K562 (cell line): Measurements from ENCODE around the gene IQGAP3. TPM values are rescaled to one million over a fixed set of nuclear protein-coding genes. Genes with fewer than 3 reads are reported as not detected.

Experiments
- ARHGAP35 ChIP-seq: fragments of 450-650 bp; IDR thresholded peaks from 2 replicates; pipeline ENCODE4 v1.6.1; 2018; ENCODE audit not compliant: partially characterized antibody
- CREM ChIP-seq: IDR thresholded peaks from 2 replicates; pipeline ENCODE4 v1.6.1; 2014; ENCODE audit warnings: antibody characterized with exemption, low read depth
- CTCFL ChIP-seq: IDR thresholded peaks from 2 replicates; pipeline ENCODE4 v1.6.1; 2011; ENCODE audit warnings: borderline replicate concordance, low read depth, mild to moderate bottlenecking, moderate library complexity, low read length; ENCODE audit not compliant: insufficient read depth, poor library complexity, severe bottlenecking
- E2F5 ChIP-seq: sonication (generic); formaldehyde crosslinking; IDR thresholded peaks from 2 replicates; pipeline ENCODE4 v1.8.0; 2022; ENCODE audit warnings: mild to moderate bottlenecking, missing genetic modification reagents
- EHMT2 ChIP-seq: fragments of 450-650 bp; IDR thresholded peaks from 2 replicates; pipeline ENCODE4 v1.6.1; 2018; ENCODE audit warnings: antibody characterized with exemption
- EZH2 ChIP-seq: IDR thresholded peaks from 2 replicates; pipeline ENCODE4 v1.6.1; 2012; ENCODE audit warnings: low read depth, mild to moderate bottlenecking, inconsistent platforms, low read length, borderline replicate concordance
- ILK ChIP-seq: fragments of 450-650 bp; IDR thresholded peaks from 2 replicates; pipeline ENCODE4 v1.6.1; 2016; ENCODE audit warnings: missing genetic modification characterization, low read depth, mild to moderate bottlenecking, missing compliant biosample characterization, moderate library complexity, borderline replicate concordance
- KLF6 ChIP-seq: fragments of 250-450 bp; sonication (Bioruptor Pico); IDR thresholded peaks from 2 replicates; pipeline ENCODE4 v1.4.0; 2020; ENCODE audit warnings: mild to moderate bottlenecking, moderate library complexity, borderline replicate concordance
- MAFG ChIP-seq: fragments of 450-650 bp; conservative IDR thresholded peaks from 2 replicates; pipeline ENCODE4 v1.6.1; 2016; ENCODE audit warnings: missing genetic modification characterization, missing compliant biosample characterization
- MITF ChIP-seq: IDR thresholded peaks from 2 replicates; pipeline ENCODE4 v1.6.1; 2014; ENCODE audit warnings: antibody characterized with exemption
- PATZ1 ChIP-seq: fragments of 250-450 bp; sonication (Bioruptor Pico); IDR thresholded peaks from 2 replicates; pipeline ENCODE4 v1.5.0; 2020; ENCODE audit warnings: mild to moderate bottlenecking, borderline replicate concordance
- POLR2A ChIP-seq: fragments of 450-650 bp; conservative IDR thresholded peaks from 2 replicates; pipeline ENCODE4 v1.6.1; 2016
- PURB ChIP-seq: sonication (generic); formaldehyde crosslinking; IDR thresholded peaks from 2 replicates; pipeline ENCODE4 v1.9.0; 2021; ENCODE audit warnings: low read depth, mild to moderate bottlenecking, missing genetic modification reagents
- RFX5 ChIP-seq: IDR thresholded peaks from 2 replicates; pipeline ENCODE4 v1.6.1; 2011; ENCODE audit warnings: low read depth, mild to moderate bottlenecking, improper control_type of control experiment, low read length
- SMARCB1 ChIP-seq: IDR thresholded peaks from 2 replicates; pipeline ENCODE4 v1.6.1; 2011; ENCODE audit warnings: improper control_type of control experiment, low read depth; ENCODE audit not compliant: insufficient read length
- SRSF7 ChIP-seq: fragments of 200-400 bp; formaldehyde crosslinking; optimal IDR thresholded peaks from 2 replicates; pipeline ENCODE3; 2017; ENCODE audit warnings: mild to moderate bottlenecking, low read depth, low read length
- SRSF9 ChIP-seq: fragments of 200-400 bp; formaldehyde crosslinking; IDR thresholded peaks from 2 replicates; pipeline ENCODE4 v1.6.1; 2017; ENCODE audit warnings: low read depth, low read length, borderline replicate concordance
- TCFL5 ChIP-seq: fragments of 250-450 bp; sonication (Bioruptor Pico); conservative IDR thresholded peaks from 2 replicates; pipeline ENCODE4 v1.6.1; 2021; ENCODE audit warnings: mild to moderate bottlenecking, moderate library complexity, matching md5 sums
- XRCC4 ChIP-seq: IDR thresholded peaks from one replicate; pipeline ENCODE4 v1.6.1; 2011; ENCODE audit not compliant: insufficient read depth, insufficient read length; ENCODE audit errors: extremely low read depth
- ZFPM2 ChIP-seq: fragments of 250-450 bp; sonication (Bioruptor Pico); IDR thresholded peaks from 2 replicates; pipeline ENCODE4 v1.5.1; 2022; ENCODE audit warnings: mild to moderate bottlenecking
- ZNF253 ChIP-seq: fragments of 250-450 bp; sonication (Bioruptor Pico); conservative IDR thresholded peaks from 2 replicates; pipeline ENCODE4 v1.6.1; 2021; ENCODE audit warnings: mild to moderate bottlenecking
- ZNF311 ChIP-seq: fragments of 250-450 bp; sonication (Bioruptor Pico); IDR thresholded peaks from 2 replicates; pipeline ENCODE4 v1.4.0; 2020; ENCODE audit warnings: mild to moderate bottlenecking, moderate library complexity
- ZNF561 ChIP-seq: fragments of 450-650 bp; formaldehyde crosslinking; conservative IDR thresholded peaks from 2 replicates; pipeline ENCODE4 v1.4.0; 2020; ENCODE audit warnings: mild to moderate bottlenecking, moderate library complexity
- ZNF778 ChIP-seq: fragments of 450-650 bp; formaldehyde crosslinking; IDR thresholded peaks from 2 replicates; pipeline ENCODE4 v1.4.0; 2020; ENCODE audit warnings: mild to moderate bottlenecking, moderate library complexity
- polyA plus RNA-seq, 8 experiments: library from polyadenylated mRNA; depleted of rRNA in 4 of 8; stranded (reverse) in 5 of 8; unstranded in 3 of 8; fragments of >200 nt; fragmentation: Nextera tagmentation in 2 of 8; fragmentation: Illumina TruSeq in 1 of 8; extraction: Ambion mirVana in 2 of 8; extraction: Trizol in 1 of 8; gene quantifications; 2 replicates each; pipeline versions ENCODE4 v1.2.1 to v1.2.3, GENCODE V29; 2011 to 2014; ENCODE audit warnings: inconsistent platforms in 1 of 8, missing spikeins in 1 of 8
- total RNA-seq, 7 experiments: library from RNA; depleted of rRNA in 6 of 7; stranded (reverse); fragments of >200 nt in 6 of 7; fragmentation: Illumina TruSeq in 2 of 7; extraction: Trizol in 2 of 7; gene quantifications; 2 replicates each; pipeline versions ENCODE4 v1.2.1 to v1.2.3, GENCODE V29; 2011 to 2021; ENCODE audit warnings: low replicate concordance in 1 of 7

Gene IQGAP3
- total and polyA plus RNA-seq, 9 of the 15 experiments (the other 6 are each of a cell fraction or from before 2014, with no cell fraction given), result 1.4 to 16.6 (median 11.9) TPM

GRCh38 chr1:156571919-156572662 is at the start of gene IQGAP3 (continued):
- TF ChIP-seq PURB (no peak), ARHGAP35 (no peak), POLR2A (peak; percentile 71), ZNF778 (no peak), KLF6 (peak; percentile 84; the same call in 1 of the 2 replicates), TCFL5 (no peak), SRSF7 (no peak), ZNF561 (CRISPR knock-in tag) (no peak), MAFG (tag) (no peak), XRCC4 (no peak), ZNF311 (CRISPR knock-in tag) (no peak), EZH2 (no peak), E2F5 (CRISPR knock-in tag) (no peak), CTCFL (no peak), ZNF253 (CRISPR knock-in tag) (no peak), RFX5 (no peak), CREM (peak; percentile 88), PATZ1 (no peak), ZFPM2 (CRISPR knock-in tag) (no peak), EHMT2 (no peak), SMARCB1 (no peak), ILK (tag) (no peak), SRSF9 (no peak), MITF (no peak)
